Stimulated activated CD8-positive, alpha-beta memory T cell treated with anti-CD3 and anti-CD28 coated beads, Interleukin-7, amount 100 ng/mL, for 24 hours (primary cell): ENCODE results near the gene MAP7.
"Not testable (repeated sequence)": the region's sequence is repeated elsewhere in the genome, so short reads cannot be mapped to it uniquely, and the experiment has no call there.

Source experiments
- DNase-seq: peaks from one replicate; pipeline ENCODE4 v3.0.0-alpha.2; 2020; ENCODE audit warnings: low read depth

Gene MAP7

GRCh38 chr6:136468711-136469110 is 81.5 kb downstream of the MAP7 start:
- DNase-seq = no peak

GRCh38 chr6:136467186-136467585 is 83.0 kb downstream of the MAP7 start:
- DNase-seq = no peak

- DNase-seq = no peak
Measured at GRCh38 chr6:136466777-136467176, 83.4 kb downstream of the MAP7 start.

- DNase-seq = no peak
Measured at GRCh38 chr6:136465766-136466303, 84.4 kb downstream of the MAP7 start.

- DNase-seq = no peak
Measured at GRCh38 chr6:136464874-136465273, 85.3 kb downstream of the MAP7 start.

- DNase-seq = no peak
Measured at GRCh38 chr6:136464148-136464547, 86.1 kb downstream of the MAP7 start.

GRCh38 chr6:136463743-136464142 is 86.5 kb downstream of the MAP7 start:
- no peak for DNase-seq

GRCh38 chr6:136446579-136447187 is 103.5 kb downstream of the MAP7 start:
- DNase-seq = no peak

GRCh38 chr6:136446145-136446544 is 104.1 kb downstream of the MAP7 start:
- DNase-seq = no peak

GRCh38 chr6:136445063-136445462 is 105.2 kb downstream of the MAP7 start:
- no peak for DNase-seq

- no peak for DNase-seq
Measured at GRCh38 chr6:136440203-136440602, 110.0 kb downstream of the MAP7 start.

- no peak for DNase-seq
Measured at GRCh38 chr6:136439514-136440190, 110.6 kb downstream of the MAP7 start.

GRCh38 chr6:136438441-136438840 is 111.8 kb downstream of the MAP7 start:
- DNase-seq = no peak

- DNase-seq = no peak
Measured at GRCh38 chr6:136437246-136437645, 113.0 kb downstream of the MAP7 start.

- no peak for DNase-seq
Measured at GRCh38 chr6:136435101-136435500, 115.1 kb downstream of the MAP7 start.

GRCh38 chr6:136431306-136431705 is 118.9 kb downstream of the MAP7 start:
- not testable (repeated sequence) for DNase-seq

GRCh38 chr6:136429264-136430065 is 120.8 kb downstream of the MAP7 start:
- DNase-seq = no peak

- DNase-seq = no peak
Measured at GRCh38 chr6:136427378-136427717, 122.9 kb downstream of the MAP7 start.

- DNase-seq = no peak
Measured at GRCh38 chr6:136426627-136427377, 123.4 kb downstream of the MAP7 start.

GRCh38 chr6:136425793-136426192 is 124.4 kb downstream of the MAP7 start:
- DNase-seq = no peak

GRCh38 chr6:136424901-136425300 is 125.3 kb downstream of the MAP7 start:
- no peak for DNase-seq

GRCh38 chr6:136424450-136424849 is 125.8 kb downstream of the MAP7 start:
- DNase-seq = no peak
